ENCODE measurements around the gene KRTAP5-2. TPM values are rescaled to one million over a fixed set of nuclear protein-coding genes. Genes with fewer than 3 reads are reported as not detected.

The KRTAP5-2 gene
- total RNA-seq, 4 donors from 2014 or later: not detected

DNA sequence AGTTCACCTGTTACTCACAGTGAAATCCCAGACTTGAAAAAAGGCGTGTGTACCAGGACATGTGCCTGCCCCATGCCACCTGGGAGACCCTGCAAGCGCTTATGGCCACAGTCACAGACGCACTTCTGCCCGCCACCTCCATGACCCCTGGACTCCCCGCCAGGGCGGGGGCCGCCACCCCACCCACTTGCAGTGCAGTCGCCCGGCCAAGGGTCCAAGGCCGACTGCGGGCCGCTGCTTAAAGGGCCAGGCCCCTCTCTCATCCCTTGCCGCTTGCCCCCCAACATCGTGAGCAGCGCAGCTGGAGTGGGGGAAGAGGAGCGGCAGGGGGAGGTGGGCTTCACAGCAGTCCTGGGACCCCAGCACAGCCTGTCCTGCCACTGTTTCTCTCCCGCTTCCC is 36.8 kb downstream of the KRTAP5-2 start:
- no peaks in the 10 kb centered on the region for H3K9me3 ChIP-seq
- intact Hi-C loops (cut with DNase I): no loop called here
- no peaks in the 10 kb centered on the region for H3K36me3 ChIP-seq
- TF ChIP-seq, protein P1, sequence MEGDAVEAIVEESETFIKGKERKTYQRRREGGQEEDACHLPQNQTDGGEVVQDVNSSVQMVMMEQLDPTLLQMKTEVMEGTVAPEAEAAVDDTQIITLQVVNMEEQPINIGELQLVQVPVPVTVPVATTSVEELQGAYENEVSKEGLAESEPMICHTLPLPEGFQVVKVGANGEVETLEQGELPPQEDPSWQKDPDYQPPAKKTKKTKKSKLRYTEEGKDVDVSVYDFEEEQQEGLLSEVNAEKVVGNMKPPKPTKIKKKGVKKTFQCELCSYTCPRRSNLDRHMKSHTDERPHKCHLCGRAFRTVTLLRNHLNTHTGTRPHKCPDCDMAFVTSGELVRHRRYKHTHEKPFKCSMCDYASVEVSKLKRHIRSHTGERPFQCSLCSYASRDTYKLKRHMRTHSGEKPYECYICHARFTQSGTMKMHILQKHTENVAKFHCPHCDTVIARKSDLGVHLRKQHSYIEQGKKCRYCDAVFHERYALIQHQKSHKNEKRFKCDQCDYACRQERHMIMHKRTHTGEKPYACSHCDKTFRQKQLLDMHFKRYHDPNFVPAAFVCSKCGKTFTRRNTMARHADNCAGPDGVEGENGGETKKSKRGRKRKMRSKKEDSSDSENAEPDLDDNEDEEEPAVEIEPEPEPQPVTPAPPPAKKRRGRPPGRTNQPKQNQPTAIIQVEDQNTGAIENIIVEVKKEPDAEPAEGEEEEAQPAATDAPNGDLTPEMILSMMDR (IDR thresholded peaks at IDR 0.05): no peak
- no peak for TF ChIP-seq POLR2A (IDR thresholded peaks at IDR 0.05)
- H3K27ac ChIP-seq: no peak overlapping the region
- H3K4me1 ChIP-seq: peaks cover 20 to 44% (median 26%) of the 10 kb centered on the region in 3 donors
- H3K27me3 ChIP-seq: peaks cover 0 to 68% (median 0%) of the 10 kb centered on the region in 4 donors
- no peak for DNase-seq
- 95% methylated on average over 4 of the region's 17 CpGs; no CpG with 5 or more reads in 1 of the 2 donors for WGBS, 2 donors
- H3K4me3 ChIP-seq: no peak overlapping the region

DNA sequence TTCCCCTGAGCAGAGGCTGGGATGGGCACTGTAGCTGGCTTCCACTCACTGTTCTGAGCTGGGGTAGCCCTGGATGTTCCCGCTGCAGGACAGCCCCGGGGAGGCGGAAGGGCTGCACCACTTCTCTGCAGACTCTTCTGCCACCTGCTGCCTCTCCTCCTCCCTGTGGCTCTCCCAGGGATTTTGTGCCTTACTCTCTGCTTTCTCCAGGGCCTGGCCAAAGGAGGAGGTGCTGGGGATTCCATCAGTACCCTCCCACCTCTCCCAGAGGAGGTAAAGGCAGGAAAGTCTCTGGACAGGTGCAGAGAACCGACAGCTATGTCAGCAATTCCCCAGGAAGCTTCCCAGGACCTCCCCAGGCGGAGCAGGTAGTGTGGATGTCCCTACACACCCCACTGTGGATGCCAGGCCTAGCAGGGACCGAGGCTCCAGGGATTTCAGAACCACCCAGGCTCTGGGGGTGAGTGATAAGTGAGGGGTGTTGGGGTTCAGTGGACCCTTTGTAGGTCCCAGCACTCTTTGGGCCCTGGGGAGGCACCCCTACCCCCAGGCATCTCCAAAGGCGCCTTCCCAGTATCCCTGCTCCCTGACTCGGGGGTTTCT is 37.3 kb downstream of the KRTAP5-2 start:
- intact Hi-C loops (cut with DNase I): no loop called here
- Histone ChIP-seq H3K27me3 (peaks cover 0 to 71% (median 0%) of the 10 kb centered on the region in 4 donors), H3K36me3 (no peaks in the 10 kb centered on the region), H3K4me1 (peaks cover 20 to 44% (median 26%) of the 10 kb centered on the region in 3 donors), H3K4me3 (no peak overlapping the region), H3K9me3 (no peaks in the 10 kb centered on the region), H3K27ac (peak overlapping the region in 1 of 4 donors; percentile 91)
- 80 to 89% methylated on average over 1 to 5 of the region's 8 CpGs for WGBS, 2 donors
- DNase-seq: no peak
- TF ChIP-seq, protein P1 (IDR thresholded peaks at IDR 0.05): no peak
- no peak for TF ChIP-seq POLR2A (IDR thresholded peaks at IDR 0.05)

DNA sequence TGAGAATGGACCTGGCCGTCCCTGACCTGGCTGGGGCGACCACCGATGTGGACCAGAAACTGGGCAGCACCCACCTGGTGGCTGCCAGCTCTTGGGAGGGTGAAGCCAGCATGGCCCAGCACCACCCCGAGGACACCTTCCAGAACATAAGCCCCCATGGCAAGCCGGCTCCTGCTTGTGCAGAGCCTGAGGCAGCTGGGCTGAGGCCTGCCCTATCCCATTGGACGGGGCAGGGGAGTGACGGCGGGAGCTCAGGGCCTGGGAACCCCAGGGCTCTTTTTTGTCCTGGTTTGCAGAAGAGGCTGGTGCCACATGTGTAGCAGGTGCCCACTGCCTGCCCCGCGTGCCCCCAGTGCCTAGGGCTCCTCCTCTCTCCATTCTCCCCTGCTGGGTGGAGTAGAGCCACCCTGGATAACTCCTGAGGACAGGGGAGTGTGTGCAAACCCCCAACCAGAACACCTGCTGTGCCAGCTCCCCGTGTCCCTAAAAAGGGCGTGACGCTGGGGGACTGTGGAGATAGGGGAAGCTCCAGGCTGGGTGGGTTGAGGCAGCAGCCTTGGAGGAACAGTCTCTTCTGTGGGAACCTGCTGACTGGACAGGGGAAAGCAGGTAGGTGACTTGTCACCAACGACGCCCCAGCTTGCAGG is 38.0 kb downstream of the KRTAP5-2 start:
- intact Hi-C loops (cut with DNase I): no loop called here
- Histone ChIP-seq H3K4me3 (no peak overlapping the region), H3K36me3 (no peaks in the 10 kb centered on the region), H3K4me1 (peaks cover 20 to 43% (median 26%) of the 10 kb centered on the region in 3 donors), H3K27me3 (peaks cover 0 to 71% (median 0%) of the 10 kb centered on the region in 4 donors), H3K27ac (peak overlapping the region in 3 of 4 donors; percentile 77 to 91 (median 84)), H3K9me3 (no peaks in the 10 kb centered on the region)
- WGBS, 2 donors: 33 to 74% methylated on average over 3 to 6 of the region's 15 CpGs
- no peak for DNase-seq
- TF ChIP-seq POLR2A (IDR thresholded peaks at IDR 0.05): no peak
- TF ChIP-seq, protein P1 (IDR thresholded peaks at IDR 0.05): no peak

DNA sequence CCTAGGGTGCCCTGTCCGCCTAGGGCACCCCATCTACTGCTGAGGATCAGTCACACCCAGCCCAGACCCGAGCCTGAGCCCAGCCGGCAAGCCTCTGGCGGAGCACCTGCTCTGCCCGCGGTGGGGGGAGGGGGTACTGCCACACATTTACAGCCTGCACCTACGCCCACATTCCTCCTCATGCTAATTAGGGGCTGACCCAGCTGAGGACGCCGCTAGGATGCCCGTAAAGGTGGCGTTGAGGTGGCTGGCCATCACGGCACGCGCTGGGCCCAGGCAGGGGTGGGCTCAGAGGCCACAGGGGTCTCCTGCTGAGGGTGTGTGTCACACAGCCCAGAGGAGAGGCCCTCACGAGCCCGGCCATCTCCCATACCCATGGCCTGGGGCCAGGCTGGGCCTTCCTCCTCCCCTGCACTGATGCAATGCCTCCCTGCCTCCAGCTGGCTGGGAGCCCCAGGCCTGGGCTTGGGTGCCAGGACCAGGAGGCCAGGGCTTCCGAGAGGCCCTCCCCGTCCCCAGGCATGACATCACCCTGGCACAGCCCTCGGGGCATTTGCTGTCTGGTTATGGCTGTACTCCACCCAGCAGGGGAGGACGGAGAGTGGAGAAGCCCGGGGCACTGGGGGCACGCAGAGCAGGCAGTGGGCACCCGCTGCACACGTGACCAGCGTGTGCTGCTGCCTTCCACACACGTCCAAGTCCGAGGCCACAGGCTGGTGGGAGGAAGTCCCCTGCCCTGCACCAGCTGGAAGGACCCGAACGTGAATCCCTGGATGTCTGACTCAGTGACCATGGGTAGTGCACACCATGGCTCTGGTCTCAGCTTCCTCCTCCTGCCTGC is 38.8 kb downstream of the KRTAP5-2 start:
- Histone ChIP-seq H3K9me3 (no peaks in the 10 kb centered on the region), H3K4me3 (peak overlapping the region in 1 of 4 donors; percentile 27), H3K27ac (peak overlapping the region; percentile 49 to 91 (median 80)), H3K27me3 (peaks cover 0 to 69% (median 0%) of the 10 kb centered on the region in 4 donors), H3K4me1 (peaks cover 22 to 38% (median 23%) of the 10 kb centered on the region in 3 donors), H3K36me3 (no peaks in the 10 kb centered on the region)
- no peak for DNase-seq
- no peak for TF ChIP-seq POLR2A (IDR thresholded peaks at IDR 0.05)
- TF ChIP-seq, protein P1 (IDR thresholded peaks at IDR 0.05): no peak
- intact Hi-C loops (cut with DNase I): no loop called here
- WGBS, 2 donors: no CpG with 5 or more reads among the region's 29 CpGs
